ENCODE measurements around the gene SKOR1.

Gene SKOR1

GRCh38 chr15:67833710-67834511, 8.6 kb downstream of the SKOR1 start:
- no peak for DNase-seq

DNA sequence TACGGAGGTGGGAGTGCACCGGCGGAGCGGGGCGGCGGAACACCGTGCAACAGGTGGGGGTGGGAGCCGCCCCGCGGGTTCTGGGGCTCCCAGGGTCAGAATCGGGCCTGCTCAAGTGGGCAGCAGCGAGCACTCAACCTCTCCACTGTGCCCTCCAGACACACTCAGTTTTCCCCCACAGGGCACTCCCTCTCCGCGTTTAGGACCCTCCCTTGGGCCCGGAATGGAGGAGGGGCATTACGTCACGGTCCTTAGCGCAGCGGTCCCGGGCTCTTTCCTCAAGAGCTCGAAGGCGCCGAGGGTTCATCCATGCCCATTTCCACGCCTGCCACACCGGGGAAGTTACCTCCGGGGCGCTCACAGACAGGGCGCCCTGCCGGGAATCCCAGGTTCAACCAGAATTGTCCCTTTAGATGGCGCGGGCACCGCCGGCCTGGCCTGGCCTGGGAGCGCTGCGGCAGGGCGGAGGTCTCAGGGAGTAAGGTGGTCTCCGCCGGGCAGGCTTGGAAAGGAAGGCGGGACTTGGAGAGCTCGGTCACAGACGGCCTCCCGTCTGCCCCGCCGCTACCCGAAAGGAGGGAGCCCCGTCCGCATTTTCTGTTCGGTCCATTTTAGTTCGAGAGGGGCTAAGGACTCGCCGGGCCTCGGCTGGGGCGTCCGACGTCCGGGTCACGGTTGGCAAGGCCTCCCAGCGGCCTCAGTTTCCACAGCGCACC, 9.4 kb downstream of the SKOR1 start:
- no peak for DNase-seq

DNA sequence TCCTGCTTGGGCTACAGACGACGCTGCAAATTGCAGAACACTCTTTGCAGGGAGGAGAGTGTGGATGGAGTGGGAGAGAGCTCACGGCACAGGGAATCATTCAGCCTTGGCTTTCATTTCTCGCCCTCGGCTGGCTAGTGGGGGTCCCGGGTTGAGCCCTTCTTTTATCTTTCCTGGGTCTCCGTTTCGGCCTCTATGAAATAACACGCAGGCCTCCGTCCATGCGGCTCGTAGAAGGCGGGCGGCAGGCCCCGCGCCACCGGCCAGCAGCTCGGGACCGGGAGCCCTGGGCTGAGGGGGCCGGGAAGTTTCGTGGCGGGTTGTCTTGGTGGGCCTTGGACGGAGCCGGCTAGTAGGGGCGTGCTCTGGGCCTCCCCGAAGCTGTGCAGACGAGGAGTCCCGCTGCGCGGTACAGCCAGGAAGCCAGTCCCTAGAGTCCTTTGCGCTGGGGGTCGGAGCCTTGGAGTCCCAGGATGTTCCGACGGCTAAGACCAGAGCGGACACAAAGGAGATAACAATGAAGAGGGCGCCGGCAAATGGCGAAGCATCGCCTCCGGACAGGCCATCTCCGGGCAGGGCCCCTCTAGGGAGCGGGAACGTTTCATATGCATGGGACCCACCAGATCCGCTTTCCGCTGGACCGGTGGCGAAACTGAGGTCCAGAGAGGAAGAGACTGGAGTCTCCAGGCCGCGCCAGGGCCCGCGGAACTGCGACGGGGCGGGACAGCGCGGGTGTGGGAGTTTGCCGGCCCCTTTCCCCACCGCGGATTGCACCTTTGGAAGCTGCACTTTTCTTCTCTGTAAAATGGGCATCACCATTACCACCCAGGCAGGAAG, 10.2 kb downstream of the SKOR1 start:
- DNase-seq, result no peak

- no peak for DNase-seq
Measured at GRCh38 chr15:67836134-67836455, 10.8 kb downstream of the SKOR1 start.

DNA sequence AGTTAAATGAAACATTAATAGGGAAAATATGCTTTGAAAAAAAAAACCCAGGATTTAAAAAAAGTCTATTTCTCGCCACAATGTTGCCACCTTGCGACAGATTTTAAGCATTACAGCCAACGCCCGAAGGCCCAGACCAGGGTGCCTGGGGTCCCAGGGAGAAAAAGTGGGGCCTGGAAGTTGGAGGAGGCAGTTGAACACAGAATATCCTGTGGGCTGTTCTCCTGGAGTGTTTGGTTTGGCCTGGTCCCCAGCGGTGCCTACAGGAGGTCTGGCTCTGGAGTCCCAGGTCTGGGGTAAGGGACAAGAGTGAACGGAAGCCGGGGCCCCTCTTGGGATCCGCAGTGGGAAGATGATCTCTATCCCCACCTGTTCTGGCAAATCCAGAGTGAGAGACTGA, 11.2 kb downstream of the SKOR1 start:
- no peak for DNase-seq

GRCh38 chr15:67836955-67837354, 11.6 kb downstream of the SKOR1 start:
- no peak for DNase-seq

- DNase-seq, result peak; percentile 44
Measured at GRCh38 chr15:67838789-67839332, 13.6 kb downstream of the SKOR1 start.

DNA sequence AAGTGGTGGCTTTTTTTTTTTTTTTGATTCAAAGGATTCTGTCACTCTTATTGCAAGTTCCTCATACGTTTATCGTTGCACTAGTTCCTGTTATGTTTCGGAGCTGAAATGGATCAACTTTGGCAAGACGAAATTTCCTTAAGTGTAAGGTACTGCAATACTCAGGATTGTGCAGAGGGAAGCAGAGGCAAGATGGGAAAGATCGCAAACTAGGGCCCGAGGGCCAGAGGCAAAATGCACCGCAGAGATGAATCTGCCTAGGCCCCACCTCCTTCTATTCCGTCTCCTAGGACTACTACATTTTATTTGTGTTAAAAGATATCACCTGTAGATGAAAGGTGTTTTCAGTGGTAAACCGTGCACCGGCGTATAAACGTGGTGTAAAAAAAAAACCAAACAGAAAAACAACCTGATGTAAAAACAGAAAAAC, 14.2 kb downstream of the SKOR1 start:
- DNase-seq, result no peak

DNA sequence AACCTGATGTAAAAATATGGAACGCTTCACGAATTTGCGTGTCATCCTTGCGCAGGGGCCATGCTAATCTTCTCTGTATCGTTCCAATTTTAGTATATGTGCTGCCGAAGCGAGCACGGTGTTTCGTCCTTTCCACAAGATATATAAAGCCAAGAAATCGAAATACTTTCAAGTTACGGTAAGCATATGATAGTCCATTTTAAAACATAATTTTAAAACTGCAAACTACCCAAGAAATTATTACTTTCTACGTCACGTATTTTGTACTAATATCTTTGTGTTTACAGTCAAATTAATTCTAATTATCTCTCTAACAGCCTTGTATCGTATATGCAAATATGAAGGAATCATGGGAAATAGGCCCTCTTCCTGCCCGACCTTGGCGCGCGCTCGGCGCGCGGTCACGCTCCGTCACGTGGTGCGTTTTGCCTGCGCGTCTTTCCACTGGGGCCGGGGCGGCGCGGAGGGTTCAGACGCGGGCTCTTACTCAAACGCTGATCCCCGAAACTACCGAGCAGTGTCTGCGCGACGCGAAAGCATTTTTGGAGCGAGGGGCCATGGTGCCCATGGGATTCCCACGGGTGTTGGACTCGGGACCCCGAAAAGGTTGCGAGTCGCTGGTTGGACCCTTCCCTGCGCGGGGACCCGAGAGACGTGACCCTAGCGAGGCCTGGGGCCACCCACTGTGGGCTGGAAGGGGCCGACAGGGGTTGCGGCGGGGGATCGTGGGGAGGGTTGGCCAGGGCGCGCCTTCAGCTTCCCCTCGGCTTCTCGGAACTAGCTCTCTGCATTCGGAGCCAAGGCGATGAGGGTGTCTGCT, 14.8 kb downstream of the SKOR1 start, which contains the start of gene RNU6-1:
RNU6-1 (minus strand) TSS at position 117 of the 820 bp plus-strand sequence.
- peak; percentile 52 for DNase-seq

DNA sequence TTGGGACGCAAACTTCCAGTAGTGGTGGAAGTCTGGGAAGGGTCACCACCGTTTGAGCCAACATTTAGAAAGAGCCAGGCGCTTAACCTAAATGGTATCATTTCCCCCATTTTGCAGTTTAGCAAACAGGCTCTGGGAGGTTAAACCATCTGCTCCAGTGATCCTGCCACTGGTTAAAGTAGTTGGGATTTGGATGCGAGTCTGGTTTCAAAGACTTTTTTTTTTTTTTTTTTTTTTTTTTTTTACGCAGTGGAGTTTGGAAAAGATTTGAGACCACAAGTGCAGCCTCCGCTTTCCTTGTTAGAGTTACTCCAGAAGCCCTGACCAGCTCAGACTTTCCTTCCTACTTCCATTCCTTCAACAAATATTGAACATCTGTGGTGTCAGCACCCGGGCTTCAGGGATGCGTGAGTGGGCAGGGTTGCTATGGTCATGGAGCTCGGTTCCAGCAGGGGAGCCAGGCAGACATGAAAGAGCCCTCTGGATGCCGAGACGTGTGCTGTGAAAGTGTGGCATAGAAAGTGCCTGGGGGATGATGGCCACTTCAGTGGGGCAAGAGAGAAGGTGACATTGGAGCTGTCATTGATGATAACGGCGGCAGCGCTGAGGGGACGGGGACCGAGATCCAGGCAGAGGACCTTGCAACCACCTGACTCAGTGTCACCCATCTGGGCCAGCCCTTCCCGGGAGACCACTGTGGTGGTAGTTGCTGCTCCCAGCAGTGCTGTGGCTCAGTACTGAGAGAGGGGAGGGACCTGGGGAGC, 15.6 kb downstream of the SKOR1 start:
- DNase-seq, result no peak

GRCh38 chr15:67841513-67841762, 16.1 kb downstream of the SKOR1 start:
- no peak for DNase-seq

- no peak for DNase-seq
Measured at GRCh38 chr15:67843092-67843501, 17.8 kb downstream of the SKOR1 start.

DNA sequence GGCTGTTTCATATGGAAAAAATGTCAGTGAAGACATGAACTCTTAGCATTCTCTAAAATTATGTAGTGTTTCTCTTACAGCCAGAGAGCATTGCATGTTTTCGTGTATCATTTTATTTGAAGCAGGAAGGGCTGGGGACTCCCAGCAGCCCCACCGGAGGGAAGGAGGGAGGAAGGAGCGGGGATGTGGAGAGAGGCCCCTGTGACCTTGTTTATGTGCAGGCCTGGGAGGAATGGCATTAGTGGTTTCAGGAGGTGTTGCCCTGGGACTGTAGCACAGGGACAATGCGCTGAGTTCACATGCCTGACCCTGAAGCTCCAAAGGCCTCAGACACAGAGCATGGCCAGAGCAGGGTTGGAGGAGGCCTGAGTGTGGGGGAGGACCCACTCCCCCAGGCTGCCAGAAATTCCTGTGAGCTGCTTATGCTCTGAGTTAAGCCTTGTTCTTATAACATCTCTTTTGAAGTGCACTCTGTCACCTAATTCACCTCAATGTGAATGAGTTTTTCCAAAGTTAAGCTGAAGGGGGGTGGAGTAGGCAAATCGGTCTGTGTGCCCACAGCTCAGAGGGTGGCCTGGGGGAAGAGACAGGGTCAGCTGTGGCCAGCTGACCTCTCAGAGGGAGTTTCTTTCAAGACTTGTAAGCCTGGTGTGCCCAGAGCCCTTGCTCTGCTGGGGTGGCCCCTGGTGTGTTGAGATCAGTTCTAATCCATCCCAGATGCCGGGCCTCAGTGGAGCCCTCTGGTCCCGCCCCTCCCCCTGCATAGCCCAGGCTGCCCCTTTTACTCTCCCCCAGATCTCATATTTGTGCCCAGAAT, 18.5 kb downstream of the SKOR1 start:
- DNase-seq, result no peak

DNA sequence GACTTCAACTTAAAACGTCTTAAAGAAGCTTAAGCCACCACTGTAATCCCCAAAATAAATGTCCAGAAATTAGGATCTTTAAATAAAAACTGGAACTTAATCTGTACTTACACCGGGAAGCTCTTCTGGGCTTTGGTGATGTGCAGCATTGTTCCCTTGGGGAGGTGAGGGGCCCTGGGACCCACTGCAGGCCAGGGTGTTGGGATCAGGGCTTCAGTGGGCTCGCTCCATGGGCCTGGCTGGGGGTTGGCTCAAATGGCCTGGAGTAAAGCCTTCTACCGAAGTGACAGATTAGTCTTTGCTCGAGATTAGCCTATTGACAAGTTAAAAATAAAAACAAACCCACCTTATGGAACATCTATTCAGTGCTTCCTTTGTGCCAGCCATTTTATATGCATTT, 20.7 kb downstream of the SKOR1 start:
- no peak for DNase-seq

DNA sequence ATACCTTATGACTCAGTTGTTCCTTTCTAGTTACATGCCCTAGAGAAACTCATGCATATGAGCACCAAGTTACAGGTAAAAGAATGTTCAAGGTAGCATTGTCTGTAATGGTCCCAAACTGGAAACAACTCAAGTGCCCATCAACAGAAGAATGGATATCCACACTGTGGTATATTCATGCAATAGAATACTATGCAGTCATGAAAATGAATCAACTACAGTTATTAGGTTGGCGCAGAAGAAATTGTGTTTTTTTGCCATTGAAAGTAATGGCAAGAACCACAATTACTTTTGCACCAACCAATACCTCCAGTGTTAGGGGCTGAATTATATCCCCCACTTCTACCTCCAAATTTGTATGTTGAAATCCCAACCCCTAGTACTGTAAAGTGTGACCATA, 24.2 kb downstream of the SKOR1 start:
- no peak for DNase-seq

DNA sequence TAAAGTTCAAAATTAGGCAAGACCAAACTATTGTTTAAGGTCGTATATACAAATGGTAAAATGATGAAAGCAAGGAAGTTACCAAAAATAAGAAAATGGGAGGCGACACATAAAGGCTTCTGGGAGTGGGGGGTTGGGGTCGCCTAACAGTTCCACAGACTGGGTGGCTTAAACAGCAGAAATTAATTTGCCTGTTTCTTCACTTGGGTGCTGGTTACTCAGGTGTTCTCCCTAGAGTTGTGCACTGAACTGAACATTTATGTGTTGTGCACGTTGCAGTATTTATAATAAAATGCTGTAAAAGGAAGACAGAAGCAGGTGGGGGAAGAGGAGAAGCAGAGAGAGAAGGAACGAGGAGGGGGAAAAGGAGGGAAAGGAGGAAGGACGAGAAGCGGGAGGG, 25.0 kb downstream of the SKOR1 start:
- no peak for DNase-seq

DNA sequence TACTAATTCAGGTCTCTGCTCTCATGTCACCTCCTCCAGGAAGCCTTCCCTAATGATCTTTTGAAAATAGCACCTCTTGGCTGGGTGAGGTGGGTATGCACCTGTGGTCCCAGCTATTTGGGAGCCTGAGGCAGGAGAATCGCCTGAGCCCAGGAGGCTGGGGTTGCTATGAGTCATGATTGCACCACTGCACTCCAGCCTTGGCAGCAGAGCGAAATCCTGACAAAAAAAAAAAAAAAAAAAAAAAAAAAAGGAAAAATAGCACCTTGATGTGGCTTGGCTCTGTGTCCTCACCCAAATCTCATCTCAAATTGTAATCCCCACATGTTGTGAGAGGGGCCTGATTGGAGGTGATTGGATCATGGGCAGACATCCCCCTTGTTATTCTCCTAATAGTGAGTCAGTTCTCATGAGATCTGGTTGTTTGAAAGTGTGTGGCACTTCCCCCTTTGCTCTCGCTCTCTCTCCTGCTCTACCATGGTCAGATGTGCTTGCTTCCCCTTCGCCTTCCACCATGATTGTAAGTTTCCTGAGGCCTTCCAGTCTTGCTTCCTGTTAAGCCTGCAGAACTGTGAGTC, 25.8 kb downstream of the SKOR1 start:
- DNase-seq, result no peak

GRCh38 chr15:67852418-67852817, 27.1 kb downstream of the SKOR1 start:
- no peak for DNase-seq

- DNase-seq, result no peak
Measured at GRCh38 chr15:67853454-67853853, 28.1 kb downstream of the SKOR1 start.

DNA sequence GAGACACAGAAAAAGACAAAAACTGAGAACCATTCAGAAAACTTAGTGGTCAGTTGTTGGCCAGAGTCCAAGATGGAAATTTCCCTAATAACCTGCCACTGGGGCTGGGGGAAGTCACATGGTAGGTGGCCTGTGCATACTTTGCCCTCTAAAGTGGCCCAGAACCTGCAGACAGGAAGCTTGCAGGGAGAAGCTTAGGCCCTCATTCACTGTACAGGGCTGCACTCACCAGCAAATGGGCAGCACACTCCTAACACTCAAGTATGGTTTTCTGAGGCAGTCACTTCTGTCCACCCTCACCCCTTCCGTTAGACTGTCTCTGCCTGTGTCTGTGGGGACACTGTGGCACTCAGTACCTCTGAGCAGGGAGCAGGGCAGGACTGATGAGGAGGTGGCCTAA, 29.0 kb downstream of the SKOR1 start:
- DNase-seq, result no peak

DNA sequence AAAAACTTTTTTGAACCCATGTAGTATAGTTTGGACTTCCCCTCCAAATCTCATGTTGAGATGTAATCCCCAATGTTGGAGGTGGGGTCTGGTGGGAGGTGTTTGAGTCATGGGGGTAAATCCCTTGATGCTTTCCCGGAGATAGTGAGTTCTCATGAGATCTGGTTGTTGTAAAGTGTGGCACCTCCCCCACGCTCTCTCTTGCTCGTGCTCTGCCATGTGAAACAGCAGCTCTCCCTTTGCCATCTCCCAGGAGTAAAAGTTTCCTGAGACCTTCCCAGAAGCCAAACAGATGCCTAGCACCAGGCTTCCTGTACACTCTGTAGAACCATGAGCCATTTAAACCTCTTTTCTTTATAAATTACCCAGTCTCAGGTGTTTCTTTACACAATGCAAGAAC, 30.5 kb downstream of the SKOR1 start:
- DNase-seq, result no peak
